T-helper 2 cell treated with Interferon-gamma antibody and Interleukin-4, amounts not matched to agents 5 μg/mL and 100 μg/mL, for 36 hours (primary cell): ENCODE measurements around the gene PIK3AP1.

ENCODE experiments used
- DNase-seq: peaks from one replicate; pipeline ENCODE4 v3.0.0; 2021; ENCODE audit warnings: low spot score
- H3K27ac Mint-ChIP-seq: one replicate; pipeline ENCODE4 v1.8.0; 2021; ENCODE audit warnings: mild to moderate bottlenecking, mixed read lengths
- H3K27me3 Mint-ChIP-seq: one replicate; pipeline ENCODE4 v1.8.0; 2021; ENCODE audit warnings: low read depth, mixed read lengths
- H3K36me3 Mint-ChIP-seq: one replicate; pipeline ENCODE4 v1.8.0; 2021; ENCODE audit warnings: low read depth, mixed read lengths
- H3K4me1 Mint-ChIP-seq: one replicate; pipeline ENCODE4 v1.8.0; 2021; ENCODE audit warnings: low read depth, mixed read lengths
- H3K4me3 Mint-ChIP-seq: one replicate; pipeline ENCODE4 v1.8.0; 2022; ENCODE audit warnings: mild to moderate bottlenecking, moderate library complexity, mixed read lengths
- H3K9me3 Mint-ChIP-seq: one replicate; pipeline ENCODE4 v1.8.0; 2021; ENCODE audit warnings: mixed read lengths

PIK3AP1 gene

DNA sequence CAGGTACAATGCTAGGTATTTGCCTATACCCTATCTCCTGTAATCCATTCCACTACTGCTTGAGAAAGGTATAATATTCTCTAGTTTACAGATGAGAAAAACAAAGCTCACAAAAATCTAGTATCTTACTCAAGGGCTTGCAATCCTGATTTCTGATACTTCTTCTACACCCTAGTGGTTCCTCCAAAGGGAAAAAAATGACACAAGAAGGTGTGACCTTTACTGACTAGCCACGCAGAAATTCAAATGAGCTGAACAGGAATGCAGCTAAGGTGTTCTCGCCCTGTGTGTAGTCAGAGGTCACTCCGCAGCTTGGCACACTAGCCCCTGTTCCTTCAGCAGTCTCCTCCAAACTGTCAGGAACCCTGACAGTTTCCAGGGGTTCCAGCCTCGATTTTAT is 74.0 kb downstream of the PIK3AP1 start:
- Mint-ChIP-seq H3K36me3 (no peaks in the 10 kb centered on the region), H3K4me3 (no peak overlapping the region), H3K9me3 (no peaks in the 10 kb centered on the region), H3K27me3 (no peaks in the 10 kb centered on the region), H3K4me1 (peaks cover 29% of the 10 kb centered on the region), H3K27ac (no peak overlapping the region)
- no peak for DNase-seq

DNA sequence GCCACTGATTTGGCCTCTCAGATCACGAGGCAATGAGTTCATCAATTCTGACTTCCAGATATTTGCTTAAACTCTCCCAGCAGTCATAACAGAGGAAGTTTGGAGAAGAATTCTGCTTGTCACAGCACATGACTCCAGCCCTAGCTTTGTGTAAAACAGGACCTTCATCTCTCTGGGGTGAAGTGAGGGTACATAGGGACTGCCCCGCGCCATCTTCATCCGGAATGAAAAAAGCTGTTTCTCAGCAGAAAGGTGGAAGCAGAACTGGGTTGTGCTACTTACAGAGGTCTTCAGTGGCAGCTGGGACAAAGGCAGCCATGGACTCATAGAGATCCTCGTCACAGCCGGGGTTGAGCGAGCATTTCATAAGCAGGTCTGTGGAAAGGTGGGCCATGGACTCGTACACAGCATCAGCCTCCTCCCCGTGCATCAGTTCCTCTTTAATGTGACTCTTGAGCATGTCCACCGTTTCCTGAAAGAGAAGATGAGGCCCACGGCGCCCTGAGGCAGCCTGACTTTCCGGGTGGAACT is 75.1 kb downstream of the PIK3AP1 start:
- no peak for DNase-seq
- H3K4me1 Mint-ChIP-seq: peaks cover 25% of the 10 kb centered on the region
- no peak overlapping the region for H3K27ac Mint-ChIP-seq
- H3K9me3 Mint-ChIP-seq: no peaks in the 10 kb centered on the region
- H3K4me3 Mint-ChIP-seq: no peak overlapping the region
- no peaks in the 10 kb centered on the region for H3K36me3 Mint-ChIP-seq
- H3K27me3 Mint-ChIP-seq: no peaks in the 10 kb centered on the region

DNA sequence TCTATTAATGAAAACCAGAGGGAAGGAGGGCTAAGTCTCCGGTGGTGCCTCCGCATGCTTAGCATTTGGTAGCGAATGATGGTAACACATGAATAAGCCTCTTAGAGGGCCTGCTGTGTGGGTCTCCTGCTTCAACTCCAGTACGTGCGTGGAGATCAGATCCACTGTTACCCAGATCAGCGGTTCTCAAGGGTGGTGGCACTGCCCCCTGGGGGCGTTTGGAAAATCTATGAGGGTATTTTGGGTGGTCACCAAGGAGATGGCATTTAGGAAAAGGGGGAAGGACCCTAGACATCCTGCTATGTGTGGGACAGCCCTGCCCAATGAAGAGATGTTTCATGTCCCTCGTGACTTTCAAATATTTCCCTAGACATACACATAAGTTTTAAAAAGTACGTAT is 76.4 kb downstream of the PIK3AP1 start:
- Mint-ChIP-seq H3K4me3 (no peak overlapping the region), H3K4me1 (peaks cover 25% of the 10 kb centered on the region), H3K27ac (no peak overlapping the region), H3K27me3 (peaks cover 5% of the 10 kb centered on the region), H3K36me3 (no peaks in the 10 kb centered on the region), H3K9me3 (no peaks in the 10 kb centered on the region)
- no peak for DNase-seq

DNA sequence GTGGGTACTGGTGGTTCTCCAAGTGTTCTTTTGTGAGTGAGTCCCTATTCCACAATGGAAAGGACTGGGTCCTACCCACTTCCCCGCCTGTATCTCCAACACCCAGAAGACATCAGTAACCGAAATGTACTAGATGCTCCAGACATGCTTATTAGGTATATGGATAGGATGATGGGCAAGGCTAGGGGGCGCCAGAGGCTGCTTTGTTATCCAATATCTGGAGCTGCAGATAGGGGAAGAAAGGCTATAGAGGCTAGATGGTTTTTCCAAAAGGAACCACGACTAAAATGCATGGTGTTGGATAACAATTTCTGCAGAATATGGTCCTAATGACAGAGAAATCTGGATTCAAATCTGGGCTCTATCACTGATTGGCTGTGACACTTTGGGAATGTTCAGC is 77.3 kb downstream of the PIK3AP1 start:
- DNase-seq: peak; percentile 55
- Mint-ChIP-seq H3K4me3 (no peak overlapping the region), H3K27ac (no peak overlapping the region)

DNA sequence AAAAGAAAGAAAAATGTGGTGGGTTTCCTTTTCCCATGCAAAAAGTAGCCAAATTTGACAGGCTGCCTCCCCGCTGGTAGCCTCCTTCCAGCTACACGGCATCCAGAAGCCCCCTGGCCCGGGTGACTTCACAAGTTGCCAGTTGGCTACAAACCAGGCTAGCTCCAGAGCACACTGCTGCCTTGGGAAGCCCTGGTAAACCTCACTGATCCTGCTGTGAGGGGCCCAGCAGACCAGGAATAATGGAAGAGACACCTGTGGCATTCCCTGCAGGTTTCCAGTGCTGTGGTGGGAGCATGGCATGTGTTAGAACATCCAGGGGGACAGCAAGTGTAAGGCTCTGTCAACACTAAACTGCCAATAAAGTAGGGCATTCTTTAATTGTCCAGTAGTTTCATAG is 77.8 kb downstream of the PIK3AP1 start:
- H3K4me1 Mint-ChIP-seq: peaks cover 16% of the 10 kb centered on the region
- H3K36me3 Mint-ChIP-seq: no peaks in the 10 kb centered on the region
- no peak for DNase-seq
- peaks cover 8% of the 10 kb centered on the region for H3K27me3 Mint-ChIP-seq
- H3K9me3 Mint-ChIP-seq: no peaks in the 10 kb centered on the region
- H3K4me3 Mint-ChIP-seq: no peak overlapping the region
- H3K27ac Mint-ChIP-seq: no peak overlapping the region

More for the DNA sequence above, 77.3 kb downstream of the PIK3AP1 start:
- Mint-ChIP-seq H3K27me3 (peaks cover 8% of the 10 kb centered on the region), H3K36me3 (no peaks in the 10 kb centered on the region), H3K9me3 (no peaks in the 10 kb centered on the region), H3K4me1 (peaks cover 20% of the 10 kb centered on the region)

DNA sequence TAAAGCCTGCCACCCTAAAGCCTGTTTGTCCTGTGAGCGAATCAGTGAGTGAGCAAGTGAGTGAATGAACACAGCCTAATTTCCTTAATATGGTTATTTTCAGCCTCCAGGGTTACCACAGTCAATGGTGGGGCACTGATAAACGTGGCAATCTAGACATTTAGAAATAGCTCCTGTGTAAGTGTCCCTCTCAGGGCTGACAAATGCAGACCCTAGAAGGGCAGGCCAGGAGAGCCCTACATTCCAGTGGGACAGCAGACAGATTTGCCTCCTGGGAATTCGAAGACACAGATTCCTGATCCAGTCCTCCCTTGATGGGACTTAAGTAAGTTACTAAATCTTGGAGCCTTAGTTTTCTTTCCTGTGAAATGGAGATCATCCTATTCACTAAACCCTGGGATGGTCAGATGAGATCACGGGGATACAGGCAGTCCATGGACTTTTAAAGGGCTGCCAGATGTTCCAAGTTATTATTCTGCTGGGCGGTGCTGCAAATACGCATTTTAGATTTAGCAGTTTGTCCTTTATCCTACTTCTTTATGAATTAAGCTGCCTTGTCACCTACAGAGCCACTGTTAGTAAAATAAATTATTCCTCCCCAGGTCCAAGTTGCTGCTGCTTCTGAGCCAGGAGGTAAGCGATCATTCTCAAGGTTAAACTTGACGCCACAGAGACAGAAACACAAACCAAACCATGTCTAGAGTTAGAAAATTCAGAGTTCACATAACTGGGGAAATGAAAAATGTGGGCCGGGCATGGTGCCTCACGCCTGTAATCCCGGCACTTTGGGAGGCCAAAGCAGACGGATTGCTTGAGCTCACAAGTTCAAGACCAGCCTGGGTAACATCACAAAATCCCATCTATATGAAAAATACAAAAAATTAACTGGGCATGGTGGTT is 78.7 kb downstream of the PIK3AP1 start:
- peaks cover 11% of the 10 kb centered on the region for H3K27me3 Mint-ChIP-seq
- H3K9me3 Mint-ChIP-seq: no peaks in the 10 kb centered on the region
- no peak overlapping the region for H3K27ac Mint-ChIP-seq
- H3K4me3 Mint-ChIP-seq: no peak overlapping the region
- no peak for DNase-seq
- no peaks in the 10 kb centered on the region for H3K36me3 Mint-ChIP-seq
- peaks cover 8% of the 10 kb centered on the region for H3K4me1 Mint-ChIP-seq

DNA sequence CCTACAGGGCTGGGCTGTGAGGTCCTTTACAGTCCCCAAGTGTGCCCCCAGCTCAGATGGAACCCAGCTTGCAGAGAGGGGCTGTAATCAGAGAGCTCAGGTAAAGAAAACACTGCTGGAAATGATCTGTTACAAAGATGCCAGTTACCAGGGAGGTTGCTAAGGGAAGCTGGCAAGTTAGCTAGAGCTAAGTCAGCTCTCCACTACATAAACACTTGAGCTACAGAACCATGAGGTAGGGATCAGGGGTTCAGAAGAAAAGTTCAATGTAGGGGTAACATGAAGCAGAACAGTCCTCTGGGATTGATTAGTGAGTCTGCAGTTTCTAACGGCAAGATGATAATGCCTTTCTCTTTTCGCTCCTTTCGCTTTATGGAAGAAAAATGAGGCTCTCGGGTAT is 80.4 kb downstream of the PIK3AP1 start:
- no peak overlapping the region for H3K27ac Mint-ChIP-seq

DNA sequence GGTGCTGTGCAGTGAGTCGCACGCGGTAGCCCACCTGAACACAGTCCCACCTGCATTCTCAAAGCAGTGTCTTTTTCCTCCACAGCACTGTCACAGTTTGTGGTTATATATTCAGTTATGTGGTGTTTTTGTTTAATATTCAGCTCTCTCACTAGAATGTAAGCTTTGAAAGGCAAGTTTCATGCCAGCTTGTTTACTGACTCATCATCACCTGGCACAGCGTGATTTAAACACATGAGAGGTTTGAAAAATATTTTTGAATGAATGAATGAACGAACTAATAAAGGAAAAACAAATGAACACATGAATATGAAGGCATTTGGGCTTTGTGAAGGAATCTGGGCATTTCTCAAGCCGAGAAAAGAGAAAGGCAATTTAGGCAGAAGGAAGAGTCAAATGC is 81.6 kb downstream of the PIK3AP1 start:
- H3K9me3 Mint-ChIP-seq: no peaks in the 10 kb centered on the region
- H3K27ac Mint-ChIP-seq: no peak overlapping the region
- no peak overlapping the region for H3K4me3 Mint-ChIP-seq
- H3K27me3 Mint-ChIP-seq: peaks cover 11% of the 10 kb centered on the region
- peaks cover 5% of the 10 kb centered on the region for H3K4me1 Mint-ChIP-seq
- H3K36me3 Mint-ChIP-seq: no peaks in the 10 kb centered on the region
- DNase-seq: no peak

More for the DNA sequence above, 80.4 kb downstream of the PIK3AP1 start:
- Mint-ChIP-seq H3K9me3 (no peaks in the 10 kb centered on the region), H3K4me3 (no peak overlapping the region), H3K27me3 (peaks cover 11% of the 10 kb centered on the region), H3K36me3 (no peaks in the 10 kb centered on the region), H3K4me1 (peaks cover 5% of the 10 kb centered on the region)
- DNase-seq: no peak

DNA sequence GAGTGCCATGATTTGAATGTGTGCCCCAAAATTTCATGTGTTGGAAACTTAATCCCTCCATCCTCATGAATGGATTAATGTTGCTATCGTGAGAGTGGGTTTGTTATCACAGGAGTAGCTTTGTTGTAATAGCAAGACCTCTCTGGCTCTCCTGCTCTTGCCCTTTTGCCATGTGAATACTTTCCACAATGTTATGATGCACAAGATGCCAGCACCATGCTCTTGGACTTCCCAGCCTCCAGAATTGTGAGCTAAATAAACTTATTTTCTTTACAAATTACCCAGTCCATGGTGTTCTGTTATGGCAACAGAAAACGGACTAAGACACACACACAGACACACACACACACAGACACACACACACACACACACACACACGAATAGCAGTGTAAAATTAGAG is 82.2 kb downstream of the PIK3AP1 start:
- no peak for DNase-seq
- Mint-ChIP-seq H3K4me3 (no peak overlapping the region), H3K27ac (no peak overlapping the region), H3K4me1 (peaks cover 5% of the 10 kb centered on the region), H3K27me3 (peaks cover 11% of the 10 kb centered on the region), H3K9me3 (no peaks in the 10 kb centered on the region), H3K36me3 (no peaks in the 10 kb centered on the region)

DNA sequence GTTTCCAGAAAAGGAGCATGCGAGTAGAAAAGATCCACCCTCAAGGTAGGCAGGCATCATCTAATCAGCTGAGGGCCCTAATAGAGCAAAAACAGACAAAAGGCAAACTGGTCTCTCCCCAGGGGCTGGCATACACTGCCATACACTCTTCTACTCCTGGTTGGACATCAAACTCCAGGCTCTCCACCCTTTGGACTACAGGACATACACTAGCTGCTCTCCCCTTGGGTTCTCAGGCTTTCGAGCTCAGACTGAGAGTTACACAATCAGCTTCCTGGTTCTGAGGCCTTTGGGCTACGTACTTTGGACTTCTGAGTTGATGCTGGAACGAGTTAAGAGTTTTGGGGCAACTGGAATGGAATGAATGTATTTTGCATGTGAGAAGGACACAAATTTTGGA is 82.6 kb downstream of the PIK3AP1 start:
- Mint-ChIP-seq H3K9me3 (no peaks in the 10 kb centered on the region), H3K27me3 (peaks cover 11% of the 10 kb centered on the region), H3K4me1 (peaks cover 5% of the 10 kb centered on the region), H3K36me3 (no peaks in the 10 kb centered on the region), H3K4me3 (no peak overlapping the region), H3K27ac (no peak overlapping the region)
- no peak for DNase-seq

DNA sequence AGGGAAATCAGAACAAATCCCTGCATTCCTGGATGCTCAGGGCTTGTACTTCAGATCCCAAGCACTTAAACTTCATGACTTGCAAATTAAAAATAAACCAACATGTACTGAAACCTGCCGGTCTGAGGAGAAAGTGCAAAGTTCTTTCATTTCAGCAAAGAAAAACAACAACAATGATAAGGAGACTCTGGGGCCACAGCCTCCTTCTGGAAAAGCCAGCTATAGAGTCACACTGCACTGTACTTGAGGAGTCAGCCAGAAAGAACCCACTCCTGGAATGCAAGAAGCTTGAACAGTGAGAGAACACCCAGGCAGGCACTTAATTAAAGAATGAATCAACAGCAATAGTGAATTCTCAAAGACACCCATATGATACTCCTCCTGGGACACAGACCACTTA is 83.8 kb downstream of the PIK3AP1 start:
- DNase-seq: no peak
- Mint-ChIP-seq H3K36me3 (no peaks in the 10 kb centered on the region), H3K9me3 (no peaks in the 10 kb centered on the region), H3K4me3 (no peak overlapping the region), H3K27ac (no peak overlapping the region), H3K27me3 (peaks cover 11% of the 10 kb centered on the region), H3K4me1 (peaks cover 5% of the 10 kb centered on the region)

DNA sequence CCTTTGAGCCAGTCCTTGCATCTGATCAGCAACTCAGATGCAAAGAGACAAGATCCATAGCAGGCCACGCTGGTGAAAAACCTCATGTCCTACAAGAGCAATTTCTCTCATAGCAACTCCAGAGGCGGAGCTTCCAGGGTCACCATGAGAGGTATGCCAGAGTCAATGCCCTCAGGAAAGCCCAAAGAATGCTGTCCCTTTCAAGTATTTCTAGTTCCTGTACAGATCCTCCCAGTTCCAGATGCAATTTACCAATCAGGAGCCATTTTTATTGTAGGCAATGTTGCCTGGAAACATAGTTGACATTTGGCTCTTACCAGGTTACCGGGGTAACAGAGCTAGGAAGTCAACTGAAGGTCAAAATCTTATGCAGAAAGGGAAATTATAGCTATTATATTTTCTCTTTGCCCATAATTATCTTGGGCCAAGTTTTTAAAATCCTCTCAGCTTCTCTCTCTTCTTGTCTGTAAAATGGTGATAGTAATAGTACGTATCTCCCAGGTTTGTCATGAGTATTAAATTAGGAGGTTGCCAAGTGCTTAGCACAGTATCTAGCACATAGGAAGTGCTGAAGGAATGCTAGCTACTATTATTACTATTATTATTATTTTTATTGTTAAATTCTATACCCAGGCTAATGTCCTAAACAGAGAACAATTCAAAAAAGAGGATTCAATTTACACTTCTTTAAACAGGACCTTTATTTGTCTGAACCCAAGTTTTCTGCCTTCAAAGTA is 87.2 kb downstream of the PIK3AP1 start:
- Mint-ChIP-seq H3K36me3 (no peaks in the 10 kb centered on the region), H3K4me1 (no peaks in the 10 kb centered on the region), H3K4me3 (no peak overlapping the region), H3K27ac (no peak overlapping the region), H3K27me3 (peaks cover 3% of the 10 kb centered on the region), H3K9me3 (no peaks in the 10 kb centered on the region)
- DNase-seq: no peak

DNA sequence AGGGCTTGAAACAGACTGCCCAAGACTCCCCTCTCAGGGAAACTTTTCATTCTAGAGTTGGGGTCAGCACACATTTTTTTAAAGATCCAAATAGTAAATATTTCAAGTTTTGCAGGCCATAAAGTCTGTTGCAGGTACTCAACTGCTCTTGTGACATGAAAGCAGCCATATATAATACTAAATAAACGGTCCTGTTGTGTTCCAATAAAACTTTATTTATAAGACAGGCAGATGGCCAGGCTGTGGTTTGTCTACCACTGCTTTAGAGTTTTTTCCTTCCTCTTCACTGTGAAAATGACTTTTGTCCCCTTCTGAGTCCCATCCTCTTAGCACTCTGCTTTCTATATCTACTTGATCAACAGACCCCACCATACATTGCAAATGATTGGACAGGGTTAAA is 93.0 kb downstream of the PIK3AP1 start:
- H3K4me3 Mint-ChIP-seq: no peak overlapping the region
- no peaks in the 10 kb centered on the region for H3K9me3 Mint-ChIP-seq
- no peak overlapping the region for H3K27ac Mint-ChIP-seq
- H3K4me1 Mint-ChIP-seq: no peaks in the 10 kb centered on the region
- no peaks in the 10 kb centered on the region for H3K27me3 Mint-ChIP-seq
- H3K36me3 Mint-ChIP-seq: no peaks in the 10 kb centered on the region
- DNase-seq: no peak

DNA sequence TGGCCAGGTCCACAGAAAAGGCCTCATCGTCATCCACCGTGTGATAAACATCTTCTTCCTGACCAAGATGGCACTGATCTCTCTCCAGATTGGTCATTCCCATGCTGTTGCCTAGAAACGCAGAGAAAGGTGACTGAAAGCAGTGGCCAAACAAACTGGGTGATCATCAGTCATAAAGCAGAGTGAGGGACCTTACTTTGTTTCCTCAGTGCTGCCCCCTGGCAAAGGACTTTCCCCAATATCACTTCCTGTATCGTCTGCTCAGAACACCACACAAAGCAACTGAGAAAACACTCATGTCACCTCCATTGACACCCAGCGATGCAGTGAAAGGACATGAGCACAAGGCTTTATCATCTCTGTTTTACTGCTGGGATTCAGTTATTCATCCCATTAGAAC is 93.5 kb downstream of the PIK3AP1 start:
- H3K9me3 Mint-ChIP-seq: no peaks in the 10 kb centered on the region
- no peaks in the 10 kb centered on the region for H3K36me3 Mint-ChIP-seq
- no peaks in the 10 kb centered on the region for H3K4me1 Mint-ChIP-seq
- no peaks in the 10 kb centered on the region for H3K27me3 Mint-ChIP-seq
- no peak overlapping the region for H3K4me3 Mint-ChIP-seq
- H3K27ac Mint-ChIP-seq: no peak overlapping the region
- no peak for DNase-seq
